Activated T-helper 1 cell treated with anti-CD3 and anti-CD28 coated beads, Interleukin-2, amount 50 U/mL, for 16 hours (primary cell): Measurements from ENCODE around the gene GPSM1.

Source experiments
- DNase-seq, 2 donors: peaks; one replicate each; pipeline ENCODE4 v3.0.0-alpha.2; 2020; ENCODE audit warnings: low read depth in 1 of 2, low spot score in 1 of 2

Gene GPSM1

GRCh38 chr9:136331556-136332481, 4.5 kb downstream of the GPSM1 start:
- no peak for DNase-seq

- no peak for DNase-seq
Measured at GRCh38 chr9:136332482-136332983, 5.2 kb downstream of the GPSM1 start.

DNA sequence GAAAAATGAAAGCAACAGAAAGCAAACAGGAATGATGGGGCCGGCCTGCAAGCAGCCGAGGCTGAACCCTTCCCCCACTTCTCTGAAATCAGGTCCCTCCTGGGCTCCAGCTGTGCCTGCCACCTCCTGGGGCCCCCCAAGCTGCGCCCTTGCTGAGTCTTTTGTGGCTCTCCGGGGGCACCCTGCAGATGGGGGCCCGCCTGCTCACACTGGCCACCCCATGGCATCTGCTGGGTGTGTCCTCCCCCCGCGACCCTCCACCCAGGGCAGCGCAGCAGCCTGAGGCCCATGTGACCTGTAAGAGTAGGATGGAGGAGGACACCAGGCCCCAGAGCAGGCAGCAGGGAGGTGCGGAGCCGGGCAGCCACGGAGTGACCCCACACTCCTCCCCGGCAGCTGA, 5.7 kb downstream of the GPSM1 start:
- no peak for DNase-seq

DNA sequence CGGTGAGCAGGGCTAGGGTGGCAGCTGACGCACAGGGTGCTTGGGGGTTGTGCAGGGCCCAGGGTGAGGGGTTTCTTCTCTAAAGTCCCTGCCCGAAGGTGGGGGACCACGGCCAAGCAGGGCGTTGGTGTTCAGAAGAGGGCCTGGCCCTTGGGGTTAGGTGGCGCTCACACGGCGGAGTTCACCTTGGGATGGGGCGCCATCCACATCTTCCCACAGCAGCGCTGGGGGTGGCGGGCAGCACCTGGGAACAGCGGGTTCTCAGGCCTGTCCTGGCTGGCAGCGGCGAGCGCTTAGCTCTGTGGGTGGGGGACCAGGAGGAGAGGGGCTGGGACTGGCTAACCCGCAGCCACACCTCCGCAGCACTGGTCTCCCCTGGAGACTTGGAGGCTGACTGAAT, 6.1 kb downstream of the GPSM1 start:
- no peak for DNase-seq

- DNase-seq: no peak
Measured at GRCh38 chr9:136334541-136334940, 7.2 kb downstream of the GPSM1 start.

- DNase-seq: no peak
Measured at GRCh38 chr9:136335296-136336155, 8.2 kb downstream of the GPSM1 start.

GRCh38 chr9:136336156-136336870, 9.0 kb downstream of the GPSM1 start:
- no peak for DNase-seq

- DNase-seq: no peak
Measured at GRCh38 chr9:136336881-136337280, 9.5 kb downstream of the GPSM1 start.

GRCh38 chr9:136337416-136338395, 10.4 kb downstream of the GPSM1 start:
- no peak for DNase-seq

DNA sequence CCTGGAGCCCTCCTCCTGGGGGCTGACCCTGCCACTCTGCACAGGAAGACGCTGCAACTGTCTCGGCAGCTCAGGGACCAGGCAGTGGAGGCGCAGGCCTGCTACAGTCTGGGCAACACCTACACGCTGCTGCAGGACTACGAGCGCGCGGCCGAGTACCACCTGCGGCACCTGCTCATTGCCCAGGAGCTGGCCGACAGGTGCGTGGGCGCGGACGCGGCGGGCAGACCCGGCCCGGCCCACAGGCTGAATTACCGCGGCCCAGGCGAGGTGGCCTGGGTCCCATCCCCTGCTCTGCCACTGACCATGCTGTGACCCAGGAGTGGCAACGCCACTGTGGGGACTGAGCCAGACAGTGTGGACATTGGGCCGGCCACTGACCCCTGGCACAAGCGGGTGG, 11.2 kb downstream of the GPSM1 start:
- DNase-seq: no peak

GRCh38 chr9:136339173-136339957, 12.0 kb downstream of the GPSM1 start:
- DNase-seq: no peak

GRCh38 chr9:136339958-136340310, 12.6 kb downstream of the GPSM1 start:
- DNase-seq: no peak

GRCh38 chr9:136340356-136341041, 13.2 kb downstream of the GPSM1 start:
- DNase-seq: no peak

GRCh38 chr9:136341042-136341655, 13.8 kb downstream of the GPSM1 start:
- DNase-seq: no peak

DNA sequence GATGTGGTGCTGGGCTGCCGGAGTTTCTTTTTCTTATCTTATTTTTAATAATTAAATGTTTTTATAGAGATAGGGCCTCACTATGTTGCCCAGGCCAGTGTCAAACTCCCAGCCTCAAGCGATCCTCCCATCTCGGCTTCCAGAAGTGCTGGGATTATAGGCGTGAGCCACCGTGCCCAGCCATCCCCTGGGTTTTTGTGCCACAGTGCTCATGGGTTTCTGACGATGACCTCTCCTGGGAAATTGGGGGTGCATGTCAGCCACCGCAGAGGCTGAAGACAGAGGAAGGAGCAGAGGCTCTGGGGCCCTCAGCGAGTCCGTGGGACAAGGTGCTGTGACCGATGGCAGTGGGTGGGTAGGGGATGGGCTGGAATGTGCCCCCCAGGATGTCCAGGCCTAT, 14.4 kb downstream of the GPSM1 start:
- no peak for DNase-seq

DNA sequence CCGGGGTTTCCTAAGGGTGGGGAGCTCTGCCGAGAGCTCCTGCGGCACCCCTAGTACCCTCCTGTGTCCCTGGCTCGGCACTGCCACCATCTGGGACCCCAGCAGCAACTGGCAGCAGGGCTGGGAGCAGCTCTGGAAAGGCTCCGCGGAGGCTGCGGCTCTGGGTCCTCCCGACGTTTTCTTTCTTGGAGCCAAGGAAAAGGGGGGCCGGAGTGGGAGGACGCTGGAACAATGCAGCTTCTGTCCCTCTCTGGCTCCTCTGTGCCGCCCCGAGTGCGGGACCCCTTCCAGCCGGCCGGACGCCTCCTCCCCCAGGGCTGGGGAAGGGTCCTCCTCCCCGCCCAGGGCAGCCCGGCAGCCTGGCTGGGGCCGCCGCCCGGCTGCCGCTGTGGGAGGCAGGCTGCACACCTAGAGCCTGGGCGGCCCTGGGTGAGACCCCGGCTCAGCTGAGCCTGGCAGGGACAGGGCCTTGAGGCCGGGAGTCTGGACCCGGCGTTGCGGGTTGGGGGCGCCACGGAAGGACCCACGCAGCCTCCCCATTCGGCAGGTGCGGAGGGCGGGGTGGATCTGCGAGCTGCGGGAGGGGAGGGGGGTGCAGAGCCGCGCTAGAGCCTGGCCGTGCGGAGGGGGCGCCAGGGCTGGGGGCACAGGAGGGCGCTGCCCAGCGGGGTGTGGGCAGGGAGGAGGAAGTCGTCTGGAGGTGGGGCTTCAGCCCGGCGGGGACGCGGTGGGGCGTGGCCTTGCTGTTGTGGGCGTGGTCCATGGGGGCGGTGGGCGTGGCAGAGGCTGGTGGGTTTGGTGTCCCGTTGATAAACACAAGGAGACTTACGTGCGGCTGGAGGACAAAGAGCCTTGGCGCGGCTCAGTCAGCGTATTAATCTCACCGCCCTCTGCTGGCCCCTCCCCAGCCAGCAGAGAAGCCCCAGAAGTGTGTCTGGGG, 15.1 kb downstream of the GPSM1 start:
- DNase-seq: peak in 1 of 2 donors; percentile 35
